H1 (cell line): ENCODE results near the gene C9orf50. TPM values are rescaled to one million over a fixed set of nuclear protein-coding genes. Genes with fewer than 3 reads are reported as not detected.

Experiments
- ATF3 ChIP-seq: IDR thresholded peaks from 2 replicates; pipeline ENCODE4 v1.6.1; 2011; ENCODE audit warnings: low read depth, mild to moderate bottlenecking, low read length; ENCODE audit not compliant: insufficient read depth
- CHD2 ChIP-seq: IDR thresholded peaks from 2 replicates; pipeline ENCODE4 v1.6.1; 2012; ENCODE audit warnings: low read length, improper control_type of control experiment
- CTCF ChIP-seq, 3 experiments: IDR thresholded peaks; 1 replicate in 2 of 3; 2 replicates in 1 of 3; pipeline versions ENCODE4 v1.5.1 to v1.6.1; 2011; ENCODE audit warnings: low read length in 3 of 3, mild to moderate bottlenecking in 3 of 3, inconsistent platforms in 2 of 3, low read depth in 1 of 3, moderate library complexity in 1 of 3; ENCODE audit not compliant: insufficient read depth in 1 of 3; ENCODE audit errors: control extremely low read depth in 1 of 3
- E2F6 ChIP-seq: IDR thresholded peaks from 2 replicates; pipeline ENCODE4 v1.6.1; 2012; ENCODE audit warnings: inconsistent platforms
- JUN ChIP-seq: IDR thresholded peaks from 2 replicates; pipeline ENCODE4 v1.6.1; 2011; ENCODE audit warnings: low read depth, mild to moderate bottlenecking, improper control_type of control experiment, low read length
- SP2 ChIP-seq: IDR thresholded peaks from 2 replicates; pipeline ENCODE4 v1.6.1; 2012; ENCODE audit warnings: mild to moderate bottlenecking, low read length, inconsistent platforms
- USF2 ChIP-seq: IDR thresholded peaks from 2 replicates; pipeline ENCODE4 v1.6.1; 2011; ENCODE audit warnings: low read length, improper control_type of control experiment
- ZNF274 ChIP-seq: IDR thresholded peaks from 2 replicates; pipeline ENCODE4 v1.7.0; 2012; ENCODE audit warnings: low read length, borderline replicate concordance; ENCODE audit errors: extremely low read depth
- polyA plus RNA-seq, 7 experiments: library from polyadenylated mRNA; depleted of rRNA in 3 of 7; stranded (reverse) in 5 of 7; unstranded in 2 of 7; fragments of >200 nt in 5 of 7; fragments of 200-250 nt in 2 of 7; gene quantifications; 1 replicate in 5 of 7; 2 replicates in 1 of 7; 4 replicates in 1 of 7; pipeline versions ENCODE4 v1.2.1 to v1.2.3, GENCODE V29; 2011 to 2013; ENCODE audit warnings: missing spikeins in 2 of 7, mixed read lengths in 2 of 7
- total RNA-seq: library from RNA; stranded (reverse); fragmentation: NEBNext Ultra II Directional; extraction: Animal tissue kit (Norgen Biotek cat#: 25700); gene quantifications from 2 replicates; pipeline ENCODE4 v1.2.1, GENCODE V29; 2021

The C9orf50 gene
- total and polyA plus RNA-seq, 2 of the 8 experiments (the other 6 are each of a cell fraction or from before 2014, with no cell fraction given), result not detected

- TF ChIP-seq CTCF (IDR thresholded peaks at IDR 0.05; ENCODE audit: control extremely low read depth in 1 of 3, insufficient read depth in 1 of 3, low read depth in 1 of 3, low read length in 3 of 3), result no peak
- no peak for TF ChIP-seq SP2
- no peak for TF ChIP-seq JUN
- no peak for TF ChIP-seq E2F6
- no peak for TF ChIP-seq ATF3
- TF ChIP-seq CHD2, result no peak
- TF ChIP-seq ZNF274, result no peak
- no peak for TF ChIP-seq USF2
- TF ChIP-seq, all 59 proteins: peak for 0
Measured at GRCh38 chr9:129647635-129648034, 26.7 kb upstream of the C9orf50 start (continued).
